Panc1 (cell line): ENCODE data around the gene CTDSP1. TPM values are rescaled to one million over a fixed set of nuclear protein-coding genes. Genes with fewer than 3 reads are reported as not detected.

ENCODE experiments used
- ATAC-seq: fragments of 200-7000 bp; cut with Tn5 transposase; 2 replicates; pipeline ENCODE4 v1.9.1; 2020; ENCODE audit warnings: mild to moderate bottlenecking, moderate library complexity
- BruUV-seq: library from RNA; stranded (reverse); fragments of 400-500 nt; replicated peaks from 2 replicates; lab custom pipeline; 2021; lab: Mats Ljungman, UMichigan
- CTCF ChIA-PET: fragments of 300-600 bp; sonication (Branson Sonifier 250); formaldehyde crosslinking; loops from one replicate; lab custom pipeline; 2022; ENCODE audit warnings: antibody characterized with exemption; lab: Charles Lee
- POLR2A ChIA-PET: fragments of 300-600 bp; sonication (Branson Sonifier 250); formaldehyde crosslinking; loops from one replicate; lab custom pipeline; 2022; ENCODE audit warnings: antibody characterized with exemption; lab: Charles Lee
- DNase-seq: peaks from one replicate; pipeline ENCODE4 v3.0.0-alpha.2; 2010; ENCODE audit warnings: low read depth, low spot score
- H3K27ac ChIP-seq: 2 replicates; pipeline ENCODE4 v1.5.1; 2011; ENCODE audit warnings: mild to moderate bottlenecking, low read length, inconsistent platforms
- H3K27me3 ChIP-seq: fragments of 200-500 bp; sonication (Bioruptor generic); 2 replicates; pipeline ENCODE4 v1.6.0; 2014; ENCODE audit warnings: low read length, inconsistent platforms; ENCODE audit not compliant: control insufficient read depth, insufficient read depth
- H3K36me3 ChIP-seq: fragments of 200-500 bp; sonication (Bioruptor generic); 2 replicates; pipeline ENCODE4 v1.5.1; 2014; ENCODE audit warnings: inconsistent platforms, mild to moderate bottlenecking, low read length, moderate library complexity; ENCODE audit not compliant: control insufficient read depth, insufficient read depth
- H3K4me1 ChIP-seq: 2 replicates; pipeline ENCODE4 v1.5.1; 2011; ENCODE audit warnings: inconsistent platforms, mild to moderate bottlenecking, low read length, moderate library complexity; ENCODE audit not compliant: control insufficient read depth, insufficient read depth
- H3K4me3 ChIP-seq, 2 experiments: 2 replicates each; pipeline ENCODE4 v1.5.1; 2011 to 2012; ENCODE audit warnings: low read depth in 2 of 2, low read length in 2 of 2, mild to moderate bottlenecking in 2 of 2, inconsistent platforms in 1 of 2, moderate library complexity in 1 of 2
- H3K9me3 ChIP-seq: fragments of 200-500 bp; sonication (Bioruptor generic); 2 replicates; pipeline ENCODE4 v1.5.1; 2014; ENCODE audit warnings: low read depth, mild to moderate bottlenecking, inconsistent platforms, low read length, moderate library complexity; ENCODE audit not compliant: control insufficient read depth, insufficient read depth
- CTCF ChIP-seq: fragments of 450-650 bp; IDR thresholded peaks from 2 replicates; pipeline ENCODE4 v1.5.1; 2017; ENCODE audit warnings: mild to moderate bottlenecking
- POLR2AphosphoS5 ChIP-seq: IDR thresholded peaks from 2 replicates; pipeline ENCODE4 v1.6.1; 2012; ENCODE audit warnings: mild to moderate bottlenecking, low read depth, low read length, moderate library complexity
- SIN3A ChIP-seq: IDR thresholded peaks from 2 replicates; pipeline ENCODE4 v1.6.1; 2012; ENCODE audit warnings: low read depth, mild to moderate bottlenecking, low read length, moderate library complexity, borderline replicate concordance; ENCODE audit not compliant: insufficient read depth
- TCF7L2 ChIP-seq: IDR thresholded peaks from 2 replicates; pipeline ENCODE4 v1.6.1; 2011; ENCODE audit warnings: mild to moderate bottlenecking, low read depth, low read length, inconsistent platforms
- in situ Hi-C: cut with HindIII; loops from 2 replicates; pipeline ENCODE4 v1.10.0; 2016; ENCODE audit warnings: low sequenced_read_pairs, low pct_unique_long_range_greater_than_20kb
- intact Hi-C: fragments of 100-400 bp; cut with micrococcal nuclease; formaldehyde crosslinking; loops from one replicate; pipeline ENCODE4 v1.10.0; 2022; ENCODE audit not compliant: unreplicated experiment
- total RNA-seq: library from RNA; stranded (reverse); gene quantifications from one replicate; pipeline ENCODE4 v1.2.1, GENCODE V29; 2021; ENCODE audit not compliant: unreplicated experiment
- TF ChIP-seq, protein P1 (sequence below), 2 experiments: IDR thresholded peaks; 2 replicates each; pipeline ENCODE4 v1.6.1; 2011 to 2012; ENCODE audit warnings: low read depth in 2 of 2, control low read depth in 1 of 2, low read length in 1 of 2, mild to moderate bottlenecking in 1 of 2, moderate library complexity in 1 of 2; ENCODE audit not compliant: insufficient read depth in 1 of 2

CTDSP1 gene
- total RNA-seq, 1 experiment from 2014 or later, result 128 TPM

- Histone ChIP-seq H3K27me3 (no peaks in the 10 kb centered on the region), H3K4me3 (no peak overlapping the region), H3K27ac (no peak overlapping the region), H3K36me3 (no peaks in the 10 kb centered on the region), H3K9me3 (no peaks in the 10 kb centered on the region), H3K4me1 (no peaks in the 10 kb centered on the region)
- in situ Hi-C loops (no loop called here), intact Hi-C loops (no loop called here)
- no peak for ATAC-seq
- ChIA-PET CTCF (interaction anchor here (0.6 kb wide), 1 partner anchor 203 kb away, joined by 3 read pairs; no protein-coding TSS in a partner anchor), POLR2A (no interaction called here)
- DNase-seq, result no peak
- TF ChIP-seq CTCF (no peak), POLR2AphosphoS5 (no peak), TCF7L2 (no peak), SIN3A (no peak)
- TF ChIP-seq, protein P1, sequence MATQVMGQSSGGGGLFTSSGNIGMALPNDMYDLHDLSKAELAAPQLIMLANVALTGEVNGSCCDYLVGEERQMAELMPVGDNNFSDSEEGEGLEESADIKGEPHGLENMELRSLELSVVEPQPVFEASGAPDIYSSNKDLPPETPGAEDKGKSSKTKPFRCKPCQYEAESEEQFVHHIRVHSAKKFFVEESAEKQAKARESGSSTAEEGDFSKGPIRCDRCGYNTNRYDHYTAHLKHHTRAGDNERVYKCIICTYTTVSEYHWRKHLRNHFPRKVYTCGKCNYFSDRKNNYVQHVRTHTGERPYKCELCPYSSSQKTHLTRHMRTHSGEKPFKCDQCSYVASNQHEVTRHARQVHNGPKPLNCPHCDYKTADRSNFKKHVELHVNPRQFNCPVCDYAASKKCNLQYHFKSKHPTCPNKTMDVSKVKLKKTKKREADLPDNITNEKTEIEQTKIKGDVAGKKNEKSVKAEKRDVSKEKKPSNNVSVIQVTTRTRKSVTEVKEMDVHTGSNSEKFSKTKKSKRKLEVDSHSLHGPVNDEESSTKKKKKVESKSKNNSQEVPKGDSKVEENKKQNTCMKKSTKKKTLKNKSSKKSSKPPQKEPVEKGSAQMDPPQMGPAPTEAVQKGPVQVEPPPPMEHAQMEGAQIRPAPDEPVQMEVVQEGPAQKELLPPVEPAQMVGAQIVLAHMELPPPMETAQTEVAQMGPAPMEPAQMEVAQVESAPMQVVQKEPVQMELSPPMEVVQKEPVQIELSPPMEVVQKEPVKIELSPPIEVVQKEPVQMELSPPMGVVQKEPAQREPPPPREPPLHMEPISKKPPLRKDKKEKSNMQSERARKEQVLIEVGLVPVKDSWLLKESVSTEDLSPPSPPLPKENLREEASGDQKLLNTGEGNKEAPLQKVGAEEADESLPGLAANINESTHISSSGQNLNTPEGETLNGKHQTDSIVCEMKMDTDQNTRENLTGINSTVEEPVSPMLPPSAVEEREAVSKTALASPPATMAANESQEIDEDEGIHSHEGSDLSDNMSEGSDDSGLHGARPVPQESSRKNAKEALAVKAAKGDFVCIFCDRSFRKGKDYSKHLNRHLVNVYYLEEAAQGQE (IDR thresholded peaks at IDR 0.05; ENCODE audit: insufficient read depth in 1 of 2, low read depth in 2 of 2, low read length in 1 of 2), result no peak
- no TSS peak for BruUV-seq
Observed at GRCh38 chr2:218374795-218375194, 24.9 kb upstream of the CTDSP1 start.

- H3K36me3 ChIP-seq, result no peaks in the 10 kb centered on the region
- H3K27ac ChIP-seq, result no peak overlapping the region
- no peak overlapping the region for H3K4me3 ChIP-seq
- ChIA-PET CTCF (no interaction called here), POLR2A (no interaction called here)
- intact Hi-C loops (no loop called here), in situ Hi-C loops (no loop called here)
- no peaks in the 10 kb centered on the region for H3K27me3 ChIP-seq
- no peaks in the 10 kb centered on the region for H3K4me1 ChIP-seq
- peak; percentile 39; the same call in 1 of the 2 replicates for ATAC-seq
- no peaks in the 10 kb centered on the region for H3K9me3 ChIP-seq
- DNase-seq, result no peak
- BruUV-seq, result no TSS peak
- TF ChIP-seq, protein P1 (IDR thresholded peaks at IDR 0.05; ENCODE audit: insufficient read depth in 1 of 2, low read depth in 2 of 2, low read length in 1 of 2), result no peak
- no peak for TF ChIP-seq CTCF
- no peak for TF ChIP-seq POLR2AphosphoS5
- no peak for TF ChIP-seq SIN3A
- TF ChIP-seq TCF7L2, result no peak
Observed at GRCh38 chr2:218375212-218375611, 24.5 kb upstream of the CTDSP1 start.
